NCI-H2029 treated with DMSO at 0.1 percent for 48 hours (cell line): ENCODE results near the gene PAQR9.

Experiments
- DNase-seq: peaks from one replicate; lab custom pipeline; 2025; lab: John Stamatoyannopoulos, UW

Gene PAQR9

DNA sequence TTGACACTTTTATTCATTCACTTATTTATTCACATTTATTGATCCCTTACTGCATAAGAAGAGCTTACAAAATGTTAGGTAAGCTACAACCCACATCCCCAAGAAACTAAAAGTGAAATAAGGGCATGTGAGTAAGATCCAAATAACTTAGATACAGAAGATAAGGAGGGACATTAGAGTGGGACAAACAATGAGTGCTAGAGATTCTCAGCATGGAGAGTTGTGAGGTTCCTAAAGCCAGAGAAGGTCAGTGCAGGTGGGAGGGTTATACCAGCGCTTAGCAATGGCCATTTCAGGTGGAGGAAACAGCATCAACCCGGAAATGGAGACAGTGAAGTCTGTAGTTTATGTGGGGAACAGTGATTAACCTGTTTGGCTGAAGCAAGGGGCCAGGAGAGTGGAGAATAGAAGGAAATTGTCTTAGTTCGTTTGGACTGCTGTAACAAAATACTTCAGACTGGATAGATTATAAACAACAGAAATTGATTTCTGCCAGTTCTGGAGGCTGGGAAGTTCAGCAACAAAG is 49.1 kb downstream of the PAQR9 start:
- no peak for DNase-seq

DNA sequence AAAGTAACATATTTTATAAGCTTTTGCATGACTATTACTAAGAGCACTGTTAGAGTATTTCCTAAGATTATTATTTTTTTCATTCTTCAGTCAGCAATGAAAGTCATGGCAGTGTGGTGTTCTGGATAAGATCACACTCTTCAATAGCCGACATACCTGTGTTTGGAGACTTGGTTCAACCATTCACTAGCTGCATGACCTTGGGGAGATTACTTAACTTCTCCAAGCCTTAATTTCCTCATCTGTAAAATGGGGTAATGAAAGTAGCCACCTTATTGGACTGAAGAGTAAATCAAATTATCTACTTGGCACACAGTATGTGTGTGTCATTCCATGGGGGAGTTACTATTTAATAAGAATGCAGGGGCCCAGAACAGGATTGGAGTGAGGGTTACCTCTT is 50.0 kb downstream of the PAQR9 start:
- no peak for DNase-seq

DNA sequence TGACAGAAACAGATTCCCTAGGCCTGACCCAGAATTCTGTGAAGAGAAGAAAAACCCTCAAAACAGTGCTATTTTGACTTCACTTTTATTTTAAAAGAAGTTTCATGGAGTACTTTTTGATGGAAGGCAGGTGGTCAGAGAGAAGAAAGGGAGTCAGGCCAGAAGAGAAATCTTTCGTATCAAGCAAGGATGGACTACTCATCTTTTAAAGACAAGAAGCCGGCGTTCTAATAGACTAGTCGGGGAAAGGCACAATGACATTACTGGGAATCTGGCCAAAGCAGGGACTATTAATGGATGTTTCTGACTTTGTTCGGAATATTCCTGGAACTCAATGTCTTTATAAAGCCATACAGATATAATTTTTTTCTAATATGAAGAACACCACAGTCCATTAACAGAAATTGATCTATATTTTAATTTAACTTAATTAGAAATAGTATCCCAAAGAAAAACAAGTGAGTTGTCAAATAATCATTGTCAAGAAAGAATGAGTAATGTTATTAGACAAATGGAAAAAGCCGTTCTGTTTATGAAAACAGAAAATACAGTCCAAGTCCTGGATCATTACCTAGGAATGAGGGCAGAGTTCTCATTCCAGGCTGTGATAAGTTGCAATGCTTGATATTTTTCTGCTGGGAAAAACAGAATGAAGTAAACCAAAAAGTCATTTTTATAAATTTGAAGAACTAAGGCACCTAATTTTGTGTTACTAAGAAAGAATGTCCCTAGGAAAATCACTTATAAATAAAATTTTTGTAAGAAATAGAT is 50.9 kb downstream of the PAQR9 start:
- DNase-seq: no peak
